Sigmoid colon (tissue), 3 donors: Measurements from ENCODE around the gene ELFN1.

Source experiments
- POLR2A ChIP-seq, 2 donors: fragments of 450-650 bp; IDR thresholded peaks; one replicate each; pipeline ENCODE4 v1.6.1; 2016; ENCODE audit warnings: antibody characterized with exemption in 2 of 2, mild to moderate bottlenecking in 2 of 2, moderate library complexity in 2 of 2
- TF ChIP-seq, protein P1 (sequence below), 4 experiments: fragments of 450-650 bp in 3 of 4; fragments of 200-600 bp in 1 of 4; IDR thresholded peaks; one replicate each; pipeline ENCODE4 v1.5.1; 2016 to 2019; ENCODE audit warnings: antibody characterized with exemption in 4 of 4, mild to moderate bottlenecking in 3 of 4, moderate library complexity in 2 of 4

DNA sequence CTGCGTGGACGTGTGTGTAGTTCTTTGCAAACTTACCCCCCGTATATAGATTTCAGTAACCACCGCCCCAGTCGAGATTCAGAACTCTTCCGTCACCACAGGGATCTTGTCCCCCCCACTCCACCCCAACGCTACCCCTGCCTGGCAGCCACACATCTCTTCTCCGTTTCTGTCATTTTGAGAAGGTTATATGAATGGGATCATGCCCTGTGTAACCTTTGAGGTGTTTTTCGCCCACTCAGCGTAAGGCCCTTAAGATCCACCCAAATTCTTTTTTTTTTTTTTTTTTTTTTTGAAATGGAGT is 83.4 kb downstream of the ELFN1 start:
- TF ChIP-seq, protein P1, sequence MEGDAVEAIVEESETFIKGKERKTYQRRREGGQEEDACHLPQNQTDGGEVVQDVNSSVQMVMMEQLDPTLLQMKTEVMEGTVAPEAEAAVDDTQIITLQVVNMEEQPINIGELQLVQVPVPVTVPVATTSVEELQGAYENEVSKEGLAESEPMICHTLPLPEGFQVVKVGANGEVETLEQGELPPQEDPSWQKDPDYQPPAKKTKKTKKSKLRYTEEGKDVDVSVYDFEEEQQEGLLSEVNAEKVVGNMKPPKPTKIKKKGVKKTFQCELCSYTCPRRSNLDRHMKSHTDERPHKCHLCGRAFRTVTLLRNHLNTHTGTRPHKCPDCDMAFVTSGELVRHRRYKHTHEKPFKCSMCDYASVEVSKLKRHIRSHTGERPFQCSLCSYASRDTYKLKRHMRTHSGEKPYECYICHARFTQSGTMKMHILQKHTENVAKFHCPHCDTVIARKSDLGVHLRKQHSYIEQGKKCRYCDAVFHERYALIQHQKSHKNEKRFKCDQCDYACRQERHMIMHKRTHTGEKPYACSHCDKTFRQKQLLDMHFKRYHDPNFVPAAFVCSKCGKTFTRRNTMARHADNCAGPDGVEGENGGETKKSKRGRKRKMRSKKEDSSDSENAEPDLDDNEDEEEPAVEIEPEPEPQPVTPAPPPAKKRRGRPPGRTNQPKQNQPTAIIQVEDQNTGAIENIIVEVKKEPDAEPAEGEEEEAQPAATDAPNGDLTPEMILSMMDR (IDR thresholded peaks at IDR 0.05) = no peak
- no peak for TF ChIP-seq POLR2A (IDR thresholded peaks at IDR 0.05)
